ENCODE measurements around the gene IST1.
A peak's percentile ranks its signal among the peaks of the same experiment; 100 is the strongest.
"Not testable (repeated sequence)": the region's sequence is repeated elsewhere in the genome, so short reads cannot be mapped to it uniquely, and the experiment has no call there.

The IST1 gene

GRCh38 chr16:71865173-71865863 lies 30.0 kb upstream of the IST1 start:
- no peak overlapping the region for H3K9ac ChIP-seq (ENCODE audit: low read depth, low read length)
- peaks cover 4% of the 10 kb centered on the region for H3K4me1 ChIP-seq (ENCODE audit: insufficient read depth, low read length)
- H3K9me3 ChIP-seq (ENCODE audit: control insufficient read depth, insufficient read depth, low read length), result no peaks in the 10 kb centered on the region
- peaks cover 3% of the 10 kb centered on the region; the same call in 1 of the 2 replicates for H3K36me3 ChIP-seq (ENCODE audit: insufficient read depth, low read length)

- not testable (repeated sequence) for H3K4me1 ChIP-seq (ENCODE audit: insufficient read depth, low read length); H3K36me3 ChIP-seq (ENCODE audit: insufficient read depth, low read length); H3K9ac ChIP-seq (ENCODE audit: low read depth, low read length); H3K9me3 ChIP-seq (ENCODE audit: control insufficient read depth, insufficient read depth, low read length)
Measured at GRCh38 chr16:71867175-71867574, 28.2 kb upstream of the IST1 start.

GRCh38 chr16:71867939-71868338 lies 27.4 kb upstream of the IST1 start:
- no peak overlapping the region for H3K9ac ChIP-seq (ENCODE audit: low read depth, low read length)
- no peaks in the 10 kb centered on the region for H3K9me3 ChIP-seq (ENCODE audit: control insufficient read depth, insufficient read depth, low read length)
- peaks cover 4% of the 10 kb centered on the region for H3K4me1 ChIP-seq (ENCODE audit: insufficient read depth, low read length)
- H3K36me3 ChIP-seq (ENCODE audit: insufficient read depth, low read length), result peaks cover 3% of the 10 kb centered on the region; the same call in 1 of the 2 replicates

GRCh38 chr16:71869089-71869488 lies 26.2 kb upstream of the IST1 start:
- H3K4me1 ChIP-seq (ENCODE audit: insufficient read depth, low read length), result peaks cover 4% of the 10 kb centered on the region
- no peaks in the 10 kb centered on the region for H3K9me3 ChIP-seq (ENCODE audit: control insufficient read depth, insufficient read depth, low read length)
- peaks cover 3% of the 10 kb centered on the region; the same call in 1 of the 2 replicates for H3K36me3 ChIP-seq (ENCODE audit: insufficient read depth, low read length)
- H3K9ac ChIP-seq (ENCODE audit: low read depth, low read length), result no peak overlapping the region

- Histone ChIP-seq H3K36me3 (ENCODE audit: insufficient read depth, low read length) (peaks cover 3% of the 10 kb centered on the region; the same call in 1 of the 2 replicates), H3K9ac (ENCODE audit: low read depth, low read length) (no peak overlapping the region), H3K9me3 (ENCODE audit: control insufficient read depth, insufficient read depth, low read length) (no peaks in the 10 kb centered on the region), H3K4me1 (ENCODE audit: insufficient read depth, low read length) (peaks cover 4% of the 10 kb centered on the region)
Measured at GRCh38 chr16:71870818-71871217, 24.5 kb upstream of the IST1 start.

- no peak overlapping the region for H3K9ac ChIP-seq (ENCODE audit: low read depth, low read length)
- H3K4me1 ChIP-seq (ENCODE audit: insufficient read depth, low read length), result peaks cover 2% of the 10 kb centered on the region
- no peaks in the 10 kb centered on the region for H3K36me3 ChIP-seq (ENCODE audit: insufficient read depth, low read length)
- no peaks in the 10 kb centered on the region for H3K9me3 ChIP-seq (ENCODE audit: control insufficient read depth, insufficient read depth, low read length)
Measured at GRCh38 chr16:71873199-71873598, 22.1 kb upstream of the IST1 start.

GRCh38 chr16:71878911-71879310 lies 16.4 kb upstream of the IST1 start:
- H3K36me3 ChIP-seq (ENCODE audit: insufficient read depth, low read length), result peaks cover 8% of the 10 kb centered on the region

GRCh38 chr16:71880176-71880575 lies 15.2 kb upstream of the IST1 start:
- H3K9ac ChIP-seq (ENCODE audit: low read depth, low read length), result no peak overlapping the region
- H3K36me3 ChIP-seq (ENCODE audit: insufficient read depth, low read length), result peaks cover 8% of the 10 kb centered on the region
- H3K4me1 ChIP-seq (ENCODE audit: insufficient read depth, low read length), result peaks cover 9% of the 10 kb centered on the region
- H3K9me3 ChIP-seq (ENCODE audit: control insufficient read depth, insufficient read depth, low read length), result no peaks in the 10 kb centered on the region

More at GRCh38 chr16:71878911-71879310, 16.4 kb upstream of the IST1 start:
- peaks cover 9% of the 10 kb centered on the region for H3K4me1 ChIP-seq (ENCODE audit: insufficient read depth, low read length)
- H3K9me3 ChIP-seq (ENCODE audit: control insufficient read depth, insufficient read depth, low read length), result no peaks in the 10 kb centered on the region
- H3K9ac ChIP-seq (ENCODE audit: low read depth, low read length), result no peak overlapping the region

GRCh38 chr16:71882505-71883167 lies 12.7 kb upstream of the IST1 start:
- Histone ChIP-seq H3K9me3 (ENCODE audit: control insufficient read depth, insufficient read depth, low read length) (no peaks in the 10 kb centered on the region), H3K4me1 (ENCODE audit: insufficient read depth, low read length) (peaks cover 9% of the 10 kb centered on the region), H3K9ac (ENCODE audit: low read depth, low read length) (peak overlapping the region; percentile 93), H3K36me3 (ENCODE audit: insufficient read depth, low read length) (peaks cover 8% of the 10 kb centered on the region)

- Histone ChIP-seq H3K36me3 (ENCODE audit: insufficient read depth, low read length) (peaks cover 8% of the 10 kb centered on the region), H3K4me1 (ENCODE audit: insufficient read depth, low read length) (peaks cover 9% of the 10 kb centered on the region), H3K9me3 (ENCODE audit: control insufficient read depth, insufficient read depth, low read length) (no peaks in the 10 kb centered on the region), H3K9ac (ENCODE audit: low read depth, low read length) (peak overlapping the region; percentile 93)
Measured at GRCh38 chr16:71883168-71883848, 12.0 kb upstream of the IST1 start.

- Histone ChIP-seq H3K9me3 (ENCODE audit: control insufficient read depth, insufficient read depth, low read length) (no peaks in the 10 kb centered on the region), H3K4me1 (ENCODE audit: insufficient read depth, low read length) (peaks cover 9% of the 10 kb centered on the region)
Measured at GRCh38 chr16:71883849-71884638, 11.3 kb upstream of the IST1 start, which contains the start of gene ZNF821. Gene ZNF821, minus strand, starts transcription at chr16:71884182. Its CDS starts 4,236 bp downstream, at chr16:71879946.

GRCh38 chr16:71885261-71885650 lies 10.1 kb upstream of the IST1 start:
- H3K9me3 ChIP-seq (ENCODE audit: control insufficient read depth, insufficient read depth, low read length), result no peaks in the 10 kb centered on the region
- H3K4me1 ChIP-seq (ENCODE audit: insufficient read depth, low read length), result peaks cover 8% of the 10 kb centered on the region
- H3K9ac ChIP-seq (ENCODE audit: low read depth, low read length), result no peak overlapping the region
- 0 out of 2 replicates have a peak, but pooled peaks cover 1% of the 10 kb centered on the region for H3K36me3 ChIP-seq (ENCODE audit: insufficient read depth, low read length)

More at GRCh38 chr16:71883849-71884638, 11.3 kb upstream of the IST1 start, which contains the start of gene ZNF821:
- Histone ChIP-seq H3K36me3 (ENCODE audit: insufficient read depth, low read length) (peaks cover 8% of the 10 kb centered on the region), H3K9ac (ENCODE audit: low read depth, low read length) (peak within 1 kb of the TSS; percentile 93)

- Histone ChIP-seq H3K9me3 (ENCODE audit: control insufficient read depth, insufficient read depth, low read length) (no peaks in the 10 kb centered on the region), H3K36me3 (ENCODE audit: insufficient read depth, low read length) (no peaks in the 10 kb centered on the region), H3K4me1 (ENCODE audit: insufficient read depth, low read length) (no peaks in the 10 kb centered on the region), H3K9ac (ENCODE audit: low read depth, low read length) (no peak overlapping the region)
Measured at GRCh38 chr16:71889147-71889546, 6.2 kb upstream of the IST1 start.

GRCh38 chr16:71893888-71894228 lies 1.5 kb upstream of the IST1 start:
- Histone ChIP-seq H3K36me3 (ENCODE audit: insufficient read depth, low read length) (no peaks in the 10 kb centered on the region; the same call in 1 of the 2 replicates), H3K4me1 (ENCODE audit: insufficient read depth, low read length) (no peaks in the 10 kb centered on the region), H3K9ac (ENCODE audit: low read depth, low read length) (peak overlapping the region; percentile 93), H3K9me3 (ENCODE audit: control insufficient read depth, insufficient read depth, low read length) (no peaks in the 10 kb centered on the region)
